PC-9 (cell line): ENCODE results near the gene HNRNPUL2. TPM values are rescaled to one million over a fixed set of nuclear protein-coding genes. Genes with fewer than 3 reads are reported as not detected.
"Not testable (repeated sequence)": the region's sequence is repeated elsewhere in the genome, so short reads cannot be mapped to it uniquely, and the experiment has no call there.

Experiments used
- BruUV-seq: library from RNA; stranded (reverse); fragments of 400-500 nt; replicated peaks from 2 replicates; lab custom pipeline; 2021; lab: Mats Ljungman, UMichigan
- CTCF ChIA-PET: fragments of 300-600 bp; sonication (Branson Sonifier 250); formaldehyde crosslinking; loops from one replicate; lab custom pipeline; 2022; ENCODE audit warnings: antibody characterized with exemption; lab: Charles Lee
- POLR2A ChIA-PET: fragments of 300-600 bp; sonication (Branson Sonifier 250); formaldehyde crosslinking; loops from one replicate; lab custom pipeline; 2022; ENCODE audit warnings: antibody characterized with exemption; ENCODE audit not compliant: unreplicated experiment; lab: Charles Lee
- DNase-seq, 2 experiments: peaks; one replicate each; pipeline versions ENCODE4 v3.0.0 to v3.0.0-alpha.2; 2015 to 2022; ENCODE audit warnings: mixed read lengths in 1 of 2
- H2AFZ ChIP-seq: fragments of 200-600 bp; sonication (generic); 2 replicates; pipeline ENCODE4 v1.8.1; 2017; ENCODE audit warnings: antibody characterized with exemption
- H3F3A ChIP-seq: fragments of 200-600 bp; sonication (generic); 2 replicates; pipeline ENCODE4 v1.8.1; 2017; ENCODE audit warnings: antibody characterized with exemption, mild to moderate bottlenecking, low read depth; ENCODE audit not compliant: insufficient read depth
- H3K27ac ChIP-seq: fragments of 200-600 bp; sonication (generic); 2 replicates; pipeline ENCODE4 v1.6.1; 2016; ENCODE audit warnings: mixed run types
- H3K27me3 ChIP-seq: fragments of 200-600 bp; sonication (generic); 2 replicates; pipeline ENCODE4 v1.6.1; 2016; ENCODE audit warnings: low read depth, mixed run types; ENCODE audit not compliant: insufficient read depth
- H3K36me3 ChIP-seq: fragments of 200-600 bp; sonication (generic); 2 replicates; pipeline ENCODE4 v1.6.1; 2016; ENCODE audit warnings: low read depth, mixed run types
- H3K4me1 ChIP-seq: fragments of 200-600 bp; sonication (generic); replicated peaks from 2 replicates; pipeline ENCODE4 v1.6.1; 2016; ENCODE audit warnings: mixed run types; ENCODE audit not compliant: insufficient read depth
- H3K4me2 ChIP-seq: fragments of 200-600 bp; sonication (generic); 2 replicates; pipeline ENCODE4 v1.6.1; 2017; ENCODE audit warnings: mixed run types
- H3K4me3 ChIP-seq: fragments of 200-600 bp; sonication (generic); 2 replicates; pipeline ENCODE4 v1.6.1; 2016; ENCODE audit warnings: mixed run types
- H3K79me2 ChIP-seq: fragments of 200-600 bp; sonication (generic); 2 replicates; pipeline ENCODE4 v1.6.1; 2017; ENCODE audit warnings: low read depth, mixed run types
- H3K9me2 ChIP-seq: fragments of 200-600 bp; sonication (generic); 2 replicates; pipeline ENCODE4 v1.8.1; 2017; ENCODE audit warnings: mild to moderate bottlenecking; ENCODE audit not compliant: insufficient read depth
- H3K9me3 ChIP-seq: fragments of 200-600 bp; sonication (generic); 2 replicates; pipeline ENCODE4 v1.8.1; 2016; ENCODE audit warnings: low read depth; ENCODE audit not compliant: insufficient read depth
- H4K20me1 ChIP-seq: fragments of 200-600 bp; sonication (generic); 2 replicates; pipeline ENCODE4 v1.8.1; 2017; ENCODE audit not compliant: insufficient read depth
- EZH2 ChIP-seq: fragments of 200-600 bp; sonication (generic); IDR thresholded peaks from 2 replicates; pipeline ENCODE4 v1.8.0; 2017; ENCODE audit warnings: antibody characterized with exemption, low read depth
- intact Hi-C: fragments of 100-400 bp; cut with micrococcal nuclease; formaldehyde crosslinking; loops from one replicate; pipeline ENCODE4 v1.10.0; 2022; ENCODE audit not compliant: unreplicated experiment
- total RNA-seq: library from RNA; stranded (reverse); gene quantifications from 2 replicates; pipeline ENCODE4 v1.2.3, GENCODE V29; 2021
- TF ChIP-seq, protein P1 (sequence below): fragments of 200-600 bp; sonication (generic); conservative IDR thresholded peaks from 2 replicates; pipeline ENCODE4 v1.6.1; 2017; ENCODE audit warnings: mixed run types, antibody characterized with exemption, mild to moderate bottlenecking, moderate library complexity

The HNRNPUL2 gene
- total RNA-seq, 1 experiment from 2014 or later, result 76.9 TPM

DNA sequence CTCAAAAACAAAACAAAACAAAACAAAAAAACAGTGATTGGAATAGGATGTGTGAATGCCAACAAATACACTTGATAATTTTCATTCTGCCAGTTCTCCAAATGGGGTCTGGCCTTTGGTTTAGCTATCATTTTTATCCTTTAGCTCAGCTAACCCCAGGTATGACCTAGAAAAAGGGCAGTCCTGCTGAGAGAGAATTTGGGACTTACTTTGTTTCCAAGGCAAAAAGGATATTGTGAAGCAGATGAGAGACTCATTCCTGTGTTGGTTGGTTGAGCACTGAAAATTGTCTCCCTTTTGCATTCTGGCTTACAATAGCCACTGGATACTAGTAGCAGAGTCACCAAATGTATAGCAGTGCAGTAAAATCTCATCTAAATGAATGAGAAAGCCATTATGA, 9.9 kb upstream of the HNRNPUL2 start:
- H3K4me2 ChIP-seq, result no peak overlapping the region
- H3K79me2 ChIP-seq, result peaks cover 28% of the 10 kb centered on the region
- peaks cover 47% of the 10 kb centered on the region for H3F3A ChIP-seq
- H3K9me2 ChIP-seq, result no peaks in the 10 kb centered on the region
- no peaks in the 10 kb centered on the region for H3K9me3 ChIP-seq
- peaks cover 5% of the 10 kb centered on the region; the same call in 1 of the 2 replicates for H4K20me1 ChIP-seq
- intact Hi-C loops, result no loop called here
- H3K4me3 ChIP-seq, result no peak overlapping the region
- no peak overlapping the region for H2AFZ ChIP-seq
- H3K4me1 ChIP-seq, result no peaks in the 10 kb centered on the region
- BruUV-seq, result no TSS peak
- CTCF ChIA-PET, result no interaction called here
- peaks cover 43% of the 10 kb centered on the region for H3K36me3 ChIP-seq
- POLR2A ChIA-PET, result interaction anchor here (0.6 kb wide), 2 partner anchors 10 to 164 kb away, joined by 6 to 14 read pairs; partner anchors contain the start of genes EEF1G and HNRNPUL2
- TF ChIP-seq, protein P1, sequence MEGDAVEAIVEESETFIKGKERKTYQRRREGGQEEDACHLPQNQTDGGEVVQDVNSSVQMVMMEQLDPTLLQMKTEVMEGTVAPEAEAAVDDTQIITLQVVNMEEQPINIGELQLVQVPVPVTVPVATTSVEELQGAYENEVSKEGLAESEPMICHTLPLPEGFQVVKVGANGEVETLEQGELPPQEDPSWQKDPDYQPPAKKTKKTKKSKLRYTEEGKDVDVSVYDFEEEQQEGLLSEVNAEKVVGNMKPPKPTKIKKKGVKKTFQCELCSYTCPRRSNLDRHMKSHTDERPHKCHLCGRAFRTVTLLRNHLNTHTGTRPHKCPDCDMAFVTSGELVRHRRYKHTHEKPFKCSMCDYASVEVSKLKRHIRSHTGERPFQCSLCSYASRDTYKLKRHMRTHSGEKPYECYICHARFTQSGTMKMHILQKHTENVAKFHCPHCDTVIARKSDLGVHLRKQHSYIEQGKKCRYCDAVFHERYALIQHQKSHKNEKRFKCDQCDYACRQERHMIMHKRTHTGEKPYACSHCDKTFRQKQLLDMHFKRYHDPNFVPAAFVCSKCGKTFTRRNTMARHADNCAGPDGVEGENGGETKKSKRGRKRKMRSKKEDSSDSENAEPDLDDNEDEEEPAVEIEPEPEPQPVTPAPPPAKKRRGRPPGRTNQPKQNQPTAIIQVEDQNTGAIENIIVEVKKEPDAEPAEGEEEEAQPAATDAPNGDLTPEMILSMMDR, result no peak
- TF ChIP-seq EZH2, result no peak
- no peak for DNase-seq
- H3K27ac ChIP-seq, result no peak overlapping the region
- H3K27me3 ChIP-seq, result no peaks in the 10 kb centered on the region

DNA sequence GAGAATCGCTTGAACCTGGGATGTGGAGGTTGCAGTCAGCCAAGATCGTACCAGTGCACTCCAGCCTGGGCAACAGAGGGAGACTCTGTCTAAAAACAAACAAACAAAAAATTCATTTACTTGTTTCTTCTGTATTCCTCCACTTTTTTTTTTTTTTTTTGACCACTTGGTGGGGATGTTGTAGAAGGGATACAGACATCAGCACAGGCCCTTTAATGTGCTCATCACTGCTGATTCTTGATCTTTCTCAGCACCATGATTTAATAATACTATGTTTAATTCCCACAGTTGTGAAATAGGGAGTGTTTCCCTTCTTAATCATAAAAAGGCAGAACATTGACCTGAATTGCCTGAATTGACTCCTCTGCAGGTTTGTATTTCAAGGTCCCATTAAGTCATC, 5.6 kb upstream of the HNRNPUL2 start:
- CTCF ChIA-PET, result no interaction called here
- DNase-seq, result no peak
- Histone ChIP-seq H3K27ac (no peak overlapping the region), H2AFZ (no peak overlapping the region), H3K4me2 (no peak overlapping the region), H4K20me1 (peaks cover 17% of the 10 kb centered on the region; the same call in 1 of the 2 replicates), H3F3A (peaks cover 33% of the 10 kb centered on the region), H3K79me2 (peaks cover 66% of the 10 kb centered on the region), H3K27me3 (no peaks in the 10 kb centered on the region), H3K9me2 (no peaks in the 10 kb centered on the region), H3K9me3 (no peaks in the 10 kb centered on the region), H3K36me3 (peaks cover 39% of the 10 kb centered on the region), H3K4me3 (no peak overlapping the region), H3K4me1 (peaks cover 11% of the 10 kb centered on the region)
- no TSS peak for BruUV-seq
- intact Hi-C loops, result no loop called here
- TF ChIP-seq, protein P1, result 0 out of 2 replicates have a peak, but pooled peaks have one; percentile 34
- no peak for TF ChIP-seq EZH2
- POLR2A ChIA-PET, result no interaction called here

DNA sequence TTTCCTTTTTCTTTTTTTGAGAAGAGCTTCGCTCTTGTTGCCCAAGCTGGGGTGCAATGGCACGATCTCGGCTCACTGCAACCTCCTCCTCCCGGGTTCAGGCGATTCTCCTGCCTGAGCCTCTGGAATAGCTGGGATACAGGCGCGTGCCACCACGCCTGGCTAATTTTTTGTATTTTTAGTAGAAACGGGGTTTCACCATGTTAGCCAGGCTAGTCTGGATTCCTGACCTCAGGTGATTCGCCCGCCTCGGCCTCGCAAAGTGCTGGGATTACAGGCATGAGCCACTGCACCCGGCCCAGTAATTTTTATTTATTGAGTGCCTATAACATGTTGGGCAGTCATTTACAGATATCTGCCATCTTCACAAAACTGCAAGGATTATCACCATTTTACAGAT, 2.8 kb upstream of the HNRNPUL2 start:
- peaks cover 31% of the 10 kb centered on the region for H4K20me1 ChIP-seq
- DNase-seq, H3K9me3 ChIP-seq, intact Hi-C loops, H2AFZ ChIP-seq, H3K9me2 ChIP-seq, BruUV-seq, H3K27me3 ChIP-seq: not testable (repeated sequence)
- peak overlapping the region; percentile 84 for H3K4me3 ChIP-seq
- H3K4me1 ChIP-seq, result peaks cover 11% of the 10 kb centered on the region
- CTCF ChIA-PET, result interaction anchor here (0.6 to 0.7 kb wide), 2 partner anchors 14 to 136 kb away, joined by 6 to 8 read pairs; no protein-coding TSS in a partner anchor
- H3F3A ChIP-seq, result peaks cover 44% of the 10 kb centered on the region
- H3K4me2 ChIP-seq, result peak overlapping the region; percentile 97
- peak overlapping the region; percentile 38 for H3K27ac ChIP-seq
- H3K36me3 ChIP-seq, result peaks cover 31% of the 10 kb centered on the region
- peaks cover 83% of the 10 kb centered on the region for H3K79me2 ChIP-seq
- POLR2A ChIA-PET, result interaction anchor here (0.6 kb wide), 3 partner anchors 23 to 102 kb away, joined by 3 to 14 read pairs (median 4); partner anchors contain the start of gene STX5
